Upper lobe of left lung (tissue), 6 donors: ENCODE results near the gene MEFV. TPM values are rescaled to one million over a fixed set of nuclear protein-coding genes. Genes with fewer than 3 reads are reported as not detected.

ENCODE experiments used
- ATAC-seq, 2 donors: fragments of 200-7000 bp; cut with Tn5 transposase; one replicate each; pipeline ENCODE4 v1.9.1; 2022; ENCODE audit warnings: mild to moderate bottlenecking in 2 of 2, moderate library complexity in 2 of 2; ENCODE audit not compliant: low FRiP score in 2 of 2
- DNase-seq, 2 donors: peaks; one replicate each; pipeline ENCODE4 v3.0.0-alpha.2; 2019 to 2020
- H3K27ac ChIP-seq, 4 donors: fragments of 200-600 bp; sonication (generic); one replicate each; pipeline ENCODE4 v1.5.1; 2016 to 2019
- H3K27me3 ChIP-seq, 4 donors: fragments of 200-600 bp; sonication (generic); one replicate each; pipeline ENCODE4 v1.5.1; 2017 to 2019
- H3K36me3 ChIP-seq, 4 donors: fragments of 200-600 bp; sonication (generic); one replicate each; pipeline ENCODE4 v1.5.1; 2016 to 2019
- H3K4me1 ChIP-seq, 4 donors: fragments of 200-600 bp; sonication (generic); one replicate each; pipeline ENCODE4 v1.5.1; 2018 to 2019
- H3K4me3 ChIP-seq, 4 donors: fragments of 200-600 bp; sonication (generic); one replicate each; pipeline ENCODE4 v1.5.1; 2017 to 2019; ENCODE audit warnings: mild to moderate bottlenecking in 2 of 4, moderate library complexity in 1 of 4
- H3K9me3 ChIP-seq, 4 donors: fragments of 200-600 bp; sonication (generic); one replicate each; pipeline ENCODE4 v1.5.1; 2018 to 2019
- CTCF ChIP-seq, 6 experiments: fragments of 450-650 bp in 4 of 6; fragments of 200-600 bp in 2 of 6; sonication (generic) in 2 of 6; IDR thresholded peaks; one replicate each; pipeline ENCODE4 v1.5.1; 2016 to 2019; ENCODE audit warnings: antibody characterized with exemption in 6 of 6
- EP300 ChIP-seq, 4 donors: sonication (generic); formaldehyde crosslinking; IDR thresholded peaks; one replicate each; pipeline ENCODE4 v1.5.1; 2017; ENCODE audit warnings: antibody characterized with exemption in 4 of 4, control low read depth in 2 of 4
- POLR2A ChIP-seq, 4 donors: fragments of 450-650 bp; IDR thresholded peaks; one replicate each; pipeline ENCODE4 v1.5.1; 2016 to 2017; ENCODE audit warnings: antibody characterized with exemption in 4 of 4, mild to moderate bottlenecking in 2 of 4
- POLR2AphosphoS5 ChIP-seq, 2 donors: sonication (generic); formaldehyde crosslinking; IDR thresholded peaks; one replicate each; pipeline ENCODE4 v1.5.1; 2017; ENCODE audit warnings: antibody characterized with exemption in 2 of 2
- WGBS, 2 donors: methylation state at CpG; one replicate each; pipeline ENCODE4 v1.1.5; 2017 to 2018; 5-methylcytosine and 5-hydroxymethylcytosine counted together
- total RNA-seq, 6 donors: library from RNA; depleted of rRNA in 4 of 6; stranded (reverse); fragments of >200 nt in 4 of 6; gene quantifications; one replicate each; pipeline versions ENCODE4 v1.1.0 to v1.2.1, GENCODE V29; 2016 to 2021
- donor health status: DM: no; HTN: no; CAD: no; lungs with moderate emphysema.
- donor health status: DM: no; HTN: yes; CAD: no; lungs with severe emphysema.

The MEFV gene
- total RNA-seq, 6 donors from 2014 or later, result 9.1 to 18.9 (median 12.3) TPM

DNA sequence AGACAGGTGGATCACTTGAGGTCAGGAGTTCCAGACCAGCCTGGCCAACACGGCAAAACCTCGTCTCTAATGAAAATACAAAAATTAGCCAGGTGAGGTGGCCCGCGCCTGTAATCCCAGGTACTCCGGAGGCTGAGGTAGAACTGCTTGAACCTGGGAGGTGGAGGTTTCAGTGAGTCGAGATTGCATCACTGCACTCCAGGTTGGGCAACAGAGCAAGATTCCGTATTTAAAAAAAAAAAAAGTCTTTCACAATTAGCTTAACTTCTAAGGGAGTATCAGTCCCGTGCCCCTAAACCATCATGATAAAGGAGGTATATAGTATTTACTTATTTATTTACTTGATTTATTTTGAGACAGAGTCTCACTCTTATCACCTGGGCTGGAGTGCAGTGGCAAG lies 3.4 kb upstream of the MEFV start:
- no peaks in the 10 kb centered on the region for H3K27me3 ChIP-seq
- no peaks in the 10 kb centered on the region for H3K9me3 ChIP-seq
- TF ChIP-seq POLR2A (IDR thresholded peaks at IDR 0.05) (no peak), EP300 (IDR thresholded peaks at IDR 0.05) (no peak)
- peak overlapping the region; percentile 63 to 84 (median 76) for H3K27ac ChIP-seq
- WGBS, 2 donors, result 68 to 82% methylated on average over 8 of the region's 8 CpGs
- ATAC-seq (no peak), DNase-seq (peak in 1 of 2 donors; percentile 56)
- H3K4me3 ChIP-seq, result no peak overlapping the region
- no peaks in the 10 kb centered on the region for H3K36me3 ChIP-seq
- H3K4me1 ChIP-seq, result peaks cover 2 to 18% (median 4%) of the 10 kb centered on the region in 4 donors

- peak in 1 of 2 donors; percentile 15 for ATAC-seq
These were observed 533 bp upstream of the MEFV start for GRCh38 chr16:3256866-3257465.

DNA sequence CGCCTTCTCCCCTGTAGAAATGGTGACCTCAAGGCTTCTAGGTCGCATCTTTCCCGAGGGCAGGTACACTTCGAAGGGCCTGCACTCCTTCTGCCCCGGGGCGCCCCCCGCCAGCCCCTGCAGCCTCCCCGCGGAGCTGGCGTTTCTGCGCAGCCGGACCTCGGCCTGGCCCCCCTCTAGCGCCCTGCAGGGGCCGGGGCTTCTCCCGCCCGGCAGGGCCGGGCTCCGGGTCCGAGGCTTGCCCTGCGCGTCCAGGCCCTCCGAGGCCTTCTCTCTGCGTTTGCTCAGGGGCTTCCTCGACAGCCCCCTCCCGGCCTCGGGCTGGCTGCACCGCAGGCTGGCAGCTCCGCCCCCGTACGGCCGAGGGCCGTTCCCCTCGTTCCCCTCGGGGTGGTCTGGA lies 2.1 kb downstream of the MEFV start:
- peak overlapping the region in 1 of 4 donors; percentile 48 for H3K4me3 ChIP-seq
- no peaks in the 10 kb centered on the region for H3K27me3 ChIP-seq
- DNase-seq (peak in 1 of 2 donors; percentile 67), ATAC-seq (no peak)
- H3K36me3 ChIP-seq, result no peaks in the 10 kb centered on the region
- TF ChIP-seq EP300 (IDR thresholded peaks at IDR 0.05), result no peak
- no peak for TF ChIP-seq CTCF (IDR thresholded peaks at IDR 0.05)
- TF ChIP-seq POLR2A (IDR thresholded peaks at IDR 0.05), result no peak
- TF ChIP-seq POLR2AphosphoS5 (IDR thresholded peaks at IDR 0.05), result no peak
- H3K4me1 ChIP-seq, result peaks cover 0 to 6% (median 2%) of the 10 kb centered on the region in 4 donors
- no peak overlapping the region for H3K27ac ChIP-seq
- WGBS, 2 donors, result 41 to 56% methylated on average over 17 to 33 of the region's 35 CpGs
- no peaks in the 10 kb centered on the region for H3K9me3 ChIP-seq

More at GRCh38 chr16:3256866-3257465, 533 bp upstream of the MEFV start:
- H3K36me3 ChIP-seq, result no peaks in the 10 kb centered on the region
- no peaks in the 10 kb centered on the region for H3K9me3 ChIP-seq
- H3K4me1 ChIP-seq, result peaks cover 0 to 6% (median 2%) of the 10 kb centered on the region in 4 donors
- 48 to 74% methylated on average over 2 to 9 of the region's 9 CpGs for WGBS, 2 donors
- peak overlapping the region; percentile 63 to 84 (median 76) for H3K27ac ChIP-seq
- H3K27me3 ChIP-seq, result no peaks in the 10 kb centered on the region
- DNase-seq, result no peak
- H3K4me3 ChIP-seq, result peak overlapping the region in 3 of 4 donors; percentile 1 to 48 (median 20)
- TF ChIP-seq POLR2A (IDR thresholded peaks at IDR 0.05) (no peak), POLR2AphosphoS5 (IDR thresholded peaks at IDR 0.05) (no peak), CTCF (IDR thresholded peaks at IDR 0.05) (no peak), EP300 (IDR thresholded peaks at IDR 0.05) (no peak)

GRCh38 chr16:3252967-3253366 lies 3.5 kb downstream of the MEFV start:
- WGBS, 2 donors, result 74 to 81% methylated on average over 4 of the region's 4 CpGs
- Histone ChIP-seq H3K27ac (no peak overlapping the region), H3K27me3 (no peaks in the 10 kb centered on the region), H3K4me3 (no peak overlapping the region), H3K4me1 (peaks cover 0 to 4% (median 0%) of the 10 kb centered on the region in 4 donors), H3K36me3 (no peaks in the 10 kb centered on the region), H3K9me3 (no peaks in the 10 kb centered on the region)
- TF ChIP-seq POLR2A (IDR thresholded peaks at IDR 0.05), result no peak
- TF ChIP-seq EP300 (IDR thresholded peaks at IDR 0.05), result no peak
- TF ChIP-seq CTCF (IDR thresholded peaks at IDR 0.05), result no peak
- no peak for TF ChIP-seq POLR2AphosphoS5 (IDR thresholded peaks at IDR 0.05)
- no peak for ATAC-seq
- DNase-seq, result no peak

- WGBS, 2 donors, result 60 to 78% methylated on average over 1 to 14 of the region's 14 CpGs
- DNase-seq, result peak in 1 of 2 donors; percentile 40
These were observed 7.0 kb downstream of the MEFV start for GRCh38 chr16:3249451-3249850.

More at GRCh38 chr16:3249451-3249850, 7.0 kb downstream of the MEFV start:
- TF ChIP-seq POLR2AphosphoS5 (IDR thresholded peaks at IDR 0.05) (no peak), POLR2A (IDR thresholded peaks at IDR 0.05) (no peak), EP300 (IDR thresholded peaks at IDR 0.05) (no peak), CTCF (IDR thresholded peaks at IDR 0.05) (no peak)
- no peaks in the 10 kb centered on the region for H3K27me3 ChIP-seq
- H3K4me3 ChIP-seq, result no peak overlapping the region
- no peak for ATAC-seq
- no peaks in the 10 kb centered on the region for H3K4me1 ChIP-seq
- no peak overlapping the region for H3K27ac ChIP-seq
- H3K9me3 ChIP-seq, result no peaks in the 10 kb centered on the region
- H3K36me3 ChIP-seq, result no peaks in the 10 kb centered on the region
